Measurements from ENCODE around the gene SMC1B. TPM values are rescaled to one million over a fixed set of nuclear protein-coding genes. Genes with fewer than 3 reads are reported as not detected.

The SMC1B gene
- total and polyA plus RNA-seq, 8 donors = 0.06 TPM; not detected in 7

GRCh38 chr22:45435544-45436139, 22.2 kb upstream of the SMC1B start:
- TF ChIP-seq CTCF (IDR thresholded peaks at IDR 0.05) = peak; percentile 92 to 96 (median 94)
- ATAC-seq (peak; percentile 99 to 100 (median 99)), DNase-seq (peak; percentile 76 to 92 (median 87)), FAIRE-seq (no peak)
- H3K9me3 ChIP-seq = no peaks in the 10 kb centered on the region
- WGBS, 2 donors = 5 to 7% methylated on average over 20 of the region's 20 CpGs
- peaks cover 0 to 3% (median 0%) of the 10 kb centered on the region in 3 donors for H3K4me1 ChIP-seq
- intact Hi-C loops (cut with DNase I) = loop anchor here in 2 of 3 donors (5.0 to 10.0 kb wide), 2 partner anchors 168 to 171 kb away; no protein-coding TSS in a partner anchor
- H3K4me3 ChIP-seq = no peak overlapping the region
- H3K27me3 ChIP-seq = no peaks in the 10 kb centered on the region
- no peaks in the 10 kb centered on the region for H3K36me3 ChIP-seq
- peak overlapping the region in 1 of 4 donors; percentile 33 for H3K27ac ChIP-seq

- WGBS, 2 donors = 79 to 88% methylated on average over 6 of the region's 6 CpGs
- intact Hi-C loops (cut with DNase I) = loop anchor here in 2 of 3 donors (5.0 to 10.0 kb wide), 2 partner anchors 168 to 170 kb away; no protein-coding TSS in a partner anchor
- Histone ChIP-seq H3K9me3 (no peaks in the 10 kb centered on the region), H3K27me3 (no peaks in the 10 kb centered on the region), H3K27ac (no peak overlapping the region), H3K36me3 (no peaks in the 10 kb centered on the region), H3K4me3 (no peak overlapping the region), H3K4me1 (peaks cover 0 to 3% (median 0%) of the 10 kb centered on the region in 3 donors)
- DNase-seq (no peak), ATAC-seq (peak in 1 of 4 donors; percentile 7), FAIRE-seq (no peak)
- no peak for TF ChIP-seq CTCF (IDR thresholded peaks at IDR 0.05)
Measured at GRCh38 chr22:45434981-45435380, 21.6 kb upstream of the SMC1B start.

GRCh38 chr22:45430871-45431270, 17.5 kb upstream of the SMC1B start:
- FAIRE-seq (no peak), DNase-seq (peak in 1 of 6 donors; percentile 30), ATAC-seq (no peak)
- no peak overlapping the region for H3K27ac ChIP-seq
- H3K36me3 ChIP-seq = no peaks in the 10 kb centered on the region
- H3K27me3 ChIP-seq = no peaks in the 10 kb centered on the region
- WGBS, 2 donors = 82 to 92% methylated on average over 16 to 19 of the region's 19 CpGs
- no peak for TF ChIP-seq CTCF (IDR thresholded peaks at IDR 0.05)
- H3K4me1 ChIP-seq = peaks cover 0 to 3% (median 0%) of the 10 kb centered on the region in 3 donors
- H3K4me3 ChIP-seq = no peak overlapping the region
- H3K9me3 ChIP-seq = no peaks in the 10 kb centered on the region
- intact Hi-C loops (cut with DNase I) = loop anchor here in 1 of 3 donors (10.0 kb wide), 1 partner anchor 166 kb away; no protein-coding TSS in a partner anchor

GRCh38 chr22:45429981-45430775, 16.8 kb upstream of the SMC1B start:
- H3K27me3 ChIP-seq = no peaks in the 10 kb centered on the region
- intact Hi-C loops (cut with DNase I) = loop anchor here (5.0 to 10.0 kb wide), 2 partner anchors 158 to 165 kb away; no protein-coding TSS in a partner anchor
- ATAC-seq = no peak
- no peak overlapping the region for H3K27ac ChIP-seq
- no peak overlapping the region for H3K4me3 ChIP-seq
- no peaks in the 10 kb centered on the region for H3K4me1 ChIP-seq
- no peaks in the 10 kb centered on the region for H3K36me3 ChIP-seq
- no peak for TF ChIP-seq CTCF (IDR thresholded peaks at IDR 0.05)
- FAIRE-seq = no peak
- peak in 1 of 6 donors; percentile 37 for DNase-seq
- WGBS, 2 donors = 74 to 76% methylated on average over 18 of the region's 18 CpGs
- no peaks in the 10 kb centered on the region for H3K9me3 ChIP-seq
